Thymus (tissue), 11 donors: ENCODE data around the gene CLEC2L. TPM values are rescaled to one million over a fixed set of nuclear protein-coding genes. Genes with fewer than 3 reads are reported as not detected.

ENCODE experiments used
- DNase-seq, 9 donors: peaks; one replicate each; pipeline ENCODE4 v3.0.0-alpha.2; 2013; ENCODE audit warnings: low spot score in 9 of 9, low read depth in 6 of 9, missing footprints in 1 of 9
- H3K27ac ChIP-seq, 2 donors: one replicate each; pipeline ENCODE4 v1.5.1; 2013; ENCODE audit warnings: control low read depth in 1 of 2, low read depth in 1 of 2, low read length in 1 of 2, mild to moderate bottlenecking in 1 of 2, moderate library complexity in 1 of 2
- H3K27me3 ChIP-seq, 2 donors: one replicate each; pipeline ENCODE4 v1.5.1; 2013; ENCODE audit warnings: low read length in 1 of 2; ENCODE audit not compliant: control insufficient read depth in 2 of 2, insufficient read depth in 1 of 2
- H3K36me3 ChIP-seq, 2 donors: one replicate each; pipeline ENCODE4 v1.5.1; 2013; ENCODE audit warnings: low read length in 1 of 2, mild to moderate bottlenecking in 1 of 2, moderate library complexity in 1 of 2; ENCODE audit not compliant: control insufficient read depth in 2 of 2, insufficient read depth in 2 of 2
- H3K4me1 ChIP-seq, 2 donors: one replicate each; pipeline ENCODE4 v1.5.1; 2013; ENCODE audit warnings: low read length in 2 of 2; ENCODE audit not compliant: control insufficient read depth in 2 of 2, insufficient read depth in 2 of 2
- H3K4me3 ChIP-seq, 2 donors: one replicate each; pipeline ENCODE4 v1.5.1; 2013; ENCODE audit warnings: low read length in 2 of 2, control low read depth in 1 of 2, mild to moderate bottlenecking in 1 of 2
- H3K9me3 ChIP-seq, 2 donors: one replicate each; pipeline ENCODE4 v1.5.1; 2013; ENCODE audit warnings: low read length in 1 of 2, mild to moderate bottlenecking in 1 of 2; ENCODE audit not compliant: control insufficient read depth in 2 of 2, insufficient read depth in 1 of 2
- WGBS: extraction: QIAGEN DNeasy Blood & Tissue Kit; methylation state at CpG from one replicate; pipeline ENCODE4 v1.1.7; 2013; 5-methylcytosine and 5-hydroxymethylcytosine counted together
- polyA plus RNA-seq: library from polyadenylated mRNA; stranded (reverse); fragments of 200-250 nt; gene quantifications from one replicate; pipeline ENCODE4 v1.2.3, GENCODE V29; 2013
- total RNA-seq: library from RNA; stranded (reverse); fragments of 120-200 nt; gene quantifications from one replicate; pipeline ENCODE4 v1.2.4, GENCODE V29; 2013
- donor health status: healthy.

CLEC2L gene
- total and polyA plus RNA-seq, 2 donors = 0.41 to 2.6 TPM

GRCh38 chr7:139568813-139569490 lies 45.5 kb downstream of the CLEC2L start:
- no peak overlapping the region for H3K27ac ChIP-seq
- H3K36me3 ChIP-seq = peaks cover 22 to 28% of the 10 kb centered on the region in 2 donors
- no peak for DNase-seq
- no peaks in the 10 kb centered on the region for H3K27me3 ChIP-seq
- H3K4me3 ChIP-seq = no peak overlapping the region
- H3K9me3 ChIP-seq = peaks cover 0 to 5% of the 10 kb centered on the region in 2 donors
- H3K4me1 ChIP-seq = peaks cover 1 to 6% of the 10 kb centered on the region in 2 donors
- WGBS = 98% methylated on average over 12 of the region's 12 CpGs

GRCh38 chr7:139570119-139570518 lies 46.6 kb downstream of the CLEC2L start:
- Histone ChIP-seq H3K36me3 (peaks cover 33 to 39% of the 10 kb centered on the region in 2 donors), H3K9me3 (peaks cover 0 to 5% of the 10 kb centered on the region in 2 donors), H3K27ac (no peak overlapping the region), H3K27me3 (no peaks in the 10 kb centered on the region), H3K4me3 (no peak overlapping the region), H3K4me1 (peaks cover 0 to 6% of the 10 kb centered on the region in 2 donors)
- no peak for DNase-seq
- WGBS = 96% methylated on average over 8 of the region's 8 CpGs

DNA sequence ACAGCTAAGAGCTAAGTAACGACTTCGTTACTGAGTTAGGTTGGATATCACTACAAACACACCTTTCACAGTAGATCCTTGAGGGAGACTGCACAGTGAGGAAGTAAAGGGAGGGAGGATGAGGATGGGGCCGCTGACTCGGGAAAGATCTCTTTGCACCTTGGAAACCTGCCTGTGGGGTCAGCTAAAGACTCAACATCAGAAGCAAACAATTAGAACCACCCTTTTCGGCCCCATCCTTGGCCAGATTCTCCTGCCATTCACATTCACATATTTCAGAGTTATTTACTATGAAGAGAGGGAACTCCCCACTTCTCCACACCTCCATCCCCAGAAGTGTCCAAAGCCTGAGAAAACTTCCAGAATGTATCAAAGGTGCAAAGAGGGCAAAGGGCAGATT lies 47.1 kb downstream of the CLEC2L start:
- Histone ChIP-seq H3K9me3 (peaks cover 0 to 5% of the 10 kb centered on the region in 2 donors), H3K4me3 (no peak overlapping the region), H3K27me3 (no peaks in the 10 kb centered on the region), H3K27ac (no peak overlapping the region), H3K36me3 (peaks cover 36 to 44% of the 10 kb centered on the region in 2 donors), H3K4me1 (peaks cover 0 to 6% of the 10 kb centered on the region in 2 donors)
- 96% methylated on average over 5 of the region's 5 CpGs for WGBS
- no peak for DNase-seq

GRCh38 chr7:139571190-139571589 lies 47.7 kb downstream of the CLEC2L start:
- H3K36me3 ChIP-seq = peaks cover 42% of the 10 kb centered on the region in 2 donors
- 96% methylated on average over 20 of the region's 20 CpGs for WGBS
- H3K9me3 ChIP-seq = peaks cover 0 to 1% of the 10 kb centered on the region in 2 donors
- H3K27ac ChIP-seq = no peak overlapping the region
- peaks cover 0 to 3% of the 10 kb centered on the region in 2 donors for H3K4me1 ChIP-seq
- H3K4me3 ChIP-seq = no peak overlapping the region
- no peaks in the 10 kb centered on the region for H3K27me3 ChIP-seq
- no peak for DNase-seq

- Histone ChIP-seq H3K4me1 (no peaks in the 10 kb centered on the region), H3K27ac (no peak overlapping the region), H3K36me3 (peaks cover 42 to 47% of the 10 kb centered on the region in 2 donors), H3K4me3 (no peak overlapping the region), H3K27me3 (no peaks in the 10 kb centered on the region), H3K9me3 (no peaks in the 10 kb centered on the region)
- WGBS = 98% methylated on average over 20 of the region's 20 CpGs
- no peak for DNase-seq
These were observed 48.2 kb downstream of the CLEC2L start for GRCh38 chr7:139571651-139572050.

DNA sequence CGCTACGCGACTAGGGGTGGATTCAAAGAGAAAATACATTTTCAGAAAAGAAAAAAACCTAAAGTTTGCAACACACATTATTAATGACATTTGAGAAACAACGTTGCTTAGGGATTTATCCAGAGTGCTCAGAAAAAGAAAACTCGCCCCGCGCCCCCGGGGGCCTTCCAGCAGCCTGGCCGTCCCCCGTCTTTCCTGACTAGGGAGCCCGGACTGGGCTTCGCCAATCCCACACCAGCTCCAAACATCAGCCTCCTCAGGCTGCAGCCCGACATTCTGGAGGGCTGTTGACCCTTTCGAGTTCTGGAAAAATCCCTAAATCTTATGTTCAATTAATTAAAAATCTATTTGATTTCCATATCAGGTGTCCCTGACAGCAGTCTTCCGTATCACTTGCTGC lies 48.6 kb downstream of the CLEC2L start:
- 98% methylated on average over 15 of the region's 15 CpGs for WGBS
- Histone ChIP-seq H3K9me3 (no peaks in the 10 kb centered on the region), H3K27me3 (no peaks in the 10 kb centered on the region), H3K4me1 (no peaks in the 10 kb centered on the region), H3K27ac (no peak overlapping the region), H3K4me3 (no peak overlapping the region), H3K36me3 (peaks cover 43 to 48% of the 10 kb centered on the region in 2 donors)
- no peak for DNase-seq

DNA sequence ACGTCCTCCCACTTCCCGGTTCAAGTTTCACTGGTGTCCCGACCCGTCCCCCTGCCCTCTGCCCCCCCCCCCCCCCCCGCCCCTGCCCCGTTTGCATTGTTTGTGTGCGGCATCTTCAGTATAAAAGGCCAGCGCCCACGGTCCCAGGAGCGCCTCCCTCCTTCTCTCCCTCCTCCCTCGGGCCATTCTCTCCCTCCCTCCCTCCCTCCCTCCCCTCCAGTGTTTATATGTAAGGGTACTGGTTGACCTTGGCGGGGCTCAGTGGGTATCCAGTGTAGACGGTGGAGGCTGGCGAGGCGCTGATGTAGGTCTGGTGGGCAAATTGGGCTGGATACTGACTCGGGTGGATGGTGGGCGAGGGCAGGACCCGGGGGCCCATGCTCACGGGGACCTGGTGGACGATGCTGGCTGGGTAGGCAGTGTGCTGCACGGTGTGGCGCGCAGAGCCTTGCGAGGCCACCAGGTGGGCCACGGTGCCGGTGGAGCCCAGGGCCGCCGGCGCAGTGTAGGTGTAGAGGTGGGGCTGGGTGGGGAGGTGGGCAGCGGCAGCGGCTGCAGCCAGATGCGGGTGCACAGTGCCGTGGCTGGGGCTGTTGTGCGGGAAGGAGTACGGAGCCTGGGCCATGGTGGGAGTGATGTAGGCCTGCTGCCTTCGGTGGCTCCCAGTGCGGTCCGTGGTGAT lies 49.4 kb downstream of the CLEC2L start:
- H3K27ac ChIP-seq = no peak overlapping the region
- no peak for DNase-seq
- no peak overlapping the region for H3K4me3 ChIP-seq
- WGBS = 97% methylated on average over 38 of the region's 38 CpGs
- peaks cover 43 to 44% of the 10 kb centered on the region in 2 donors for H3K36me3 ChIP-seq
- H3K27me3 ChIP-seq = no peaks in the 10 kb centered on the region
- no peaks in the 10 kb centered on the region for H3K9me3 ChIP-seq
- no peaks in the 10 kb centered on the region for H3K4me1 ChIP-seq

- Histone ChIP-seq H3K36me3 (peaks cover 44 to 48% of the 10 kb centered on the region in 2 donors), H3K9me3 (no peaks in the 10 kb centered on the region), H3K27me3 (no peaks in the 10 kb centered on the region), H3K4me3 (no peak overlapping the region), H3K27ac (no peak overlapping the region), H3K4me1 (no peaks in the 10 kb centered on the region)
- no peak for DNase-seq
- 98% methylated on average over 9 of the region's 9 CpGs for WGBS
These were observed 50.4 kb downstream of the CLEC2L start for GRCh38 chr7:139573871-139574270.

- DNase-seq = no peak
- H3K36me3 ChIP-seq = peaks cover 53 to 57% of the 10 kb centered on the region in 2 donors
These were observed 51.3 kb downstream of the CLEC2L start for GRCh38 chr7:139574618-139575337.

More at GRCh38 chr7:139574618-139575337, 51.3 kb downstream of the CLEC2L start:
- Histone ChIP-seq H3K4me3 (no peak overlapping the region), H3K27ac (no peak overlapping the region), H3K9me3 (no peaks in the 10 kb centered on the region), H3K27me3 (no peaks in the 10 kb centered on the region), H3K4me1 (peaks cover 0 to 3% of the 10 kb centered on the region in 2 donors)
- WGBS = 98% methylated on average over 16 of the region's 16 CpGs
